NCI-H1092 treated with DMSO at 0.1 percent for 48 hours (cell line): ENCODE results near the gene GUCY1A2.

Source experiments
- DNase-seq: peaks from one replicate; lab custom pipeline; 2025; lab: John Stamatoyannopoulos, UW

GUCY1A2 gene

GRCh38 chr11:106644824-106645223 lies 373.5 kb downstream of the GUCY1A2 start:
- DNase-seq, result no peak

- DNase-seq, result no peak
Measured at GRCh38 chr11:106642331-106642730, 375.9 kb downstream of the GUCY1A2 start.

- no peak for DNase-seq
Measured at GRCh38 chr11:106632283-106632682, 386.0 kb downstream of the GUCY1A2 start.

GRCh38 chr11:106627694-106628093 lies 390.6 kb downstream of the GUCY1A2 start:
- no peak for DNase-seq

- no peak for DNase-seq
Measured at GRCh38 chr11:106625566-106625965, 392.7 kb downstream of the GUCY1A2 start.

GRCh38 chr11:106624377-106624776 lies 393.9 kb downstream of the GUCY1A2 start:
- DNase-seq, result no peak
